HG03565 (cell line): ENCODE data around the gene NRP1.

Experiments
- ATAC-seq: cut with Tn5 transposase; IDR thresholded peaks from one replicate; pipeline ENCODE4 v1.9.1; 2021; ENCODE audit warnings: mild to moderate bottlenecking, moderate library complexity; ENCODE audit not compliant: unreplicated experiment

The NRP1 gene

DNA sequence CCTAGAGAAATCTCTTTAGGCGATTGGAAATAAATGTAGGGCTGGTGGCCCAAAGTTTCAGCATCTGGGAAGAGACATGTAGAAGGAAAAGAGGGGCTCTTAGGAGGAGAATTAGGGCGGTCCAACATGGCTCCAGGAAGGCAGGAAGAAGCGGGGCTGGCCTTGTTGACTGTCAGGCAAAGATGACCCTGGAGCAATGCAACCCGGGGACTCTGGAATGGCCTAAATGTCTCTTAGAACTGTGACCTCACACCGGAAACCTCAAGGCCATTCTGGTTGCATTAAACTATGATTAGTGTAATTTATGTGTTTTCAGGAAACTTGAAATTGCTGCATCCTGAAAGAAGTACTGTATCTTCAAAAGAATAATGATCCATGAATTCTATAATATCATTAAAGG, 66.8 kb downstream of the NRP1 start:
- no peak for ATAC-seq

DNA sequence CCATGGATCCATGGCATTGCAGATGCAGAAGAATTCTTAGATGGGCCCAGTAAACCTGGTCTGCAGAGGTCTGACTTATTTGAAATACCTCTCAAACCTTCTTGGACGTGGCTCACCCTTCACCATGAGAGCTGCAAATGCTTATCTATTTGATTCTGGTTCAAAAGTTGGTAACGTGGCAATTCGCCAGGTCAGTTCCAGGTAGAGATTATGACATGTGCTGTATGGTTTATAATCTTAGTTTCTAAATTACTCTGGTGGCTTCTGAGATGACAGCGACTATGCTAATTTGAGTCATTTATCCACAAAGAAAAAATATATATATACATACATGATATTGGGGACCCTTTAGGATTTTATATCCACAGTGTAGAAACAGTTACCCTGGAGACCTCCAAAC, 68.8 kb downstream of the NRP1 start:
- peak; percentile 46 for ATAC-seq

- ATAC-seq, result no peak
Measured at GRCh38 chr10:33263453-33263852, 71.0 kb downstream of the NRP1 start.

DNA sequence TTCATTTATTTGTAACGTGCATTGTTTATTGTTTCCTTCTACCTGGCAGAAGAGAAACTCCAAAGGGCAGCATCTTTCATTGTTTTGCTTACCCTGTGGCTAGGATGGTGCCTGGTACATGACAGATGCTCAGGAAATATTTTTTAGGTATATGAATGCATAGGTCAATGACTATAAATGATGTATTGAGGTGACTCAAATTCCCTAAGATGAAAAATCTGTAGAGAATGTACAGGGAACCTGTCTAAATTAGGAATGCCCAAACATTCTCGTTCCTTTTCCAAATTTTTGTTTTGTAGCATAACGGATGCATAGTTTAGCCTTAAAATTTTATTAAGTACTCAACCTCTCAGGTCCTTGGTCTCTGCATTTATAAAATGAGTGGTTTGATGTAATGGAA, 71.6 kb downstream of the NRP1 start:
- no peak for ATAC-seq

DNA sequence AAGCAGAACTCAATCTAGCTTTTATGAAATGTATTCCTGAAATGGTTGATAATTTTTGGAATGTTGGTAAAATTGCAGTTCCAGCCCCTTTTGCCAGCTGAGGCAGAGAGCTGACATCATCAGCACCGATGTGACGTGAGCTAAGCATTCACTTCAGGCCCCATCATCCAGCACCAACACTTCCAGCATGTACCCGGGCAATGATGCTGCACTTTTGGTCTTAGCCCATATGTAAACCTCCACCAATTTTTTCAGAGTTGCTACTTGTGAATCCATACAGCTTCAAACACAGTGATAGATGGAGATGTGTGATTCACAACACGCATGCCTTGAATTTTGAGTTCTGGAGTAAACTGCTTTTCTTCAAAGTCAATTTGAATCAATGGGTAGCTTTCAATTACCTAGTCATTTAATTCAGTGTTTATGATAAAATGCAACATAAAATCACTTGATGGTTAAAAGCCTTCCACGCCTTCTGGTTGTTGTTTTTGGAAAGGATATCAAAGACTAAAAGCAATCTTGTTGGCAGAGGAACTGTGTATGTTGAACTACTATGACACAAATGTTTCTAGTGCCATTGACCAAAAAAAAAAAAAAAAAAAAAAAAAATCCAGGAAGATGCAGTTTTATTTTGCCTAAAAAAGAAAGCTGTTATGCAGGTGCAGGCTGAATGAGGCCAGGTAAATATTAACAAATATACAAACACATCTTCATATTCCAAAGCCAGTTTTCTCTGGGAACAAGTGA, 73.9 kb downstream of the NRP1 start:
- no peak for ATAC-seq

GRCh38 chr10:33258967-33259366, 75.5 kb downstream of the NRP1 start:
- no peak for ATAC-seq

DNA sequence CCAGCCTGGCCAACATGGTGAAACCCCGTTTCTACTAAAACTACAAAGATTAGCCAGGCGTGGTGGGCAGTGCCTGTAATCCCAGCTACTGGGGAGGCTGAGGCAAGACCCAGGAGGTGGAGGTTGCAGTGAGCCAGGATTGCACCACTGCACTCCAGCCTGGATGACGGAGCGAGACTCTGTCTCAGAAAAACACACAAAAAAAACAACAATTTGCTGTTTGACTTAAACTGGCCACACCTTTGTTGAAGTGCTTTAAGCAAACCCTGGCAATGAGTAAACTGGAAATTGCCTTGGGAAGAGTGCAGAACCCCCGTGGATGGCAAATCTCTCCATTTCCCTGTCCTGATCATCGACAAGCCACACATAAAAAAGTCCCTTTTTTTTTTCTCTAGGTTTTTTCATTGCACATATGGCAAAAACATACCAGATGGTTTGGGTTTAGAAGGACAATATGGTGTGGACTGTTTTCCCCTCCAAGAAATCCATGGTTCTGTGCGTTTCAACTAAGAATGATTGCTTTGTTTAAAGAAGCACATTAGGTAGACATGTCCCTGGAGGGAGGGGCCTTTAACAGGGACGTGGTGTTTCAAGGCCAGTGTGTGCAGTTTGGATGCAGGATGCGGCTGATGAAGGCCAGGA, 76.9 kb downstream of the NRP1 start:
- ATAC-seq, result no peak

GRCh38 chr10:33256458-33256857, 78.0 kb downstream of the NRP1 start:
- ATAC-seq, result no peak

- no peak for ATAC-seq
Measured at GRCh38 chr10:33254556-33255160, 79.8 kb downstream of the NRP1 start.

GRCh38 chr10:33253411-33253810, 81.1 kb downstream of the NRP1 start:
- no peak for ATAC-seq

GRCh38 chr10:33252794-33253203, 81.7 kb downstream of the NRP1 start:
- no peak for ATAC-seq

DNA sequence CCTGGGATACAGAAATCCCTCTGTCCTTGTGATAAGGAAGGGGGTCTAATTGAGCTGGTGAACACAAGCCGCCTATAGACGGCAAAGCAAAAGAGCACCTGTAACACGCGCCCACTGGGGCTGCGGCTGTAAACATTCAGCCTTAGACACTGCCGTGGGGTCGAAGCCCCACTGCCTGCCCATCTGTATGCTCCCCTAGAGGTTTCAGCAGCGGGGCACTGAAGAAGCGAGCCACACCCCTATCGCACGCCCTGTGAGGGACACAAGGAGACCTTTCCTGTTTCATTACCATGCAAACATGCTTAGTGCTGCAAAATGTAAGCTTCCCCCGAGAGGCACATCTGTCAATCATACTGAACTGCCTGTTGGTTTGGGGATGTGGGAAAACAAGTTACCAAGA, 82.1 kb downstream of the NRP1 start:
- ATAC-seq, result no peak

DNA sequence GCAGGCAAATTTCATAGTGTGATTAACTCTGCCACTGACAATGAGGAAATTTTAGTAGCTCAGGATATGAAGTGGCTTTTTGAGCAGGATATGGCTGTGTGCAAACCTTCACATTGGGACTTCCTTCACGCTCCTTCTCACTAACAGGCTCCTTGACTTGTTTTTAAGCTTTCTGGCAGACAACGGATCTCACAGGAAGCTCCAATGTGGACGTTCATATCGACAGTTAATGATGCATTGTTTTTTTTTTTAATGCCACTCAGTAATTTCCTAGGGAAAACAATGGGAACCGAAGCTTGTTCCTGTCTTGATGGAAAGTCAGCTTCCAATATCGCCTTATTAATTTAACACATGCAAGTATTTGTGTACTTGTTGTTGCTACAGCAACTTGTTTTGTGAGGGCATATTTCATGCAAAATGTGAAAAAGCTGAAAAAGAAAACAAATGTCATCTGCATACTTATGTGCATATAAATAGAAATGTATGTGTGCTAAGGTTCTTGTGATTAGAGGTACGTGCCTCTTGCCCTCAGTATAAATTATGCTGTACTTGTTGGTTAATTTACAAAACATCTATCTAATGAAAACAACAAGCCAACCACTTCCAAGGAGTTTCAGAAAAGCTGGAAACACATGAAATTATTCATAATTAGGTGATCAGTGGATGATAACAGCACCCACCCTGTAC, 84.7 kb downstream of the NRP1 start:
- no peak for ATAC-seq

DNA sequence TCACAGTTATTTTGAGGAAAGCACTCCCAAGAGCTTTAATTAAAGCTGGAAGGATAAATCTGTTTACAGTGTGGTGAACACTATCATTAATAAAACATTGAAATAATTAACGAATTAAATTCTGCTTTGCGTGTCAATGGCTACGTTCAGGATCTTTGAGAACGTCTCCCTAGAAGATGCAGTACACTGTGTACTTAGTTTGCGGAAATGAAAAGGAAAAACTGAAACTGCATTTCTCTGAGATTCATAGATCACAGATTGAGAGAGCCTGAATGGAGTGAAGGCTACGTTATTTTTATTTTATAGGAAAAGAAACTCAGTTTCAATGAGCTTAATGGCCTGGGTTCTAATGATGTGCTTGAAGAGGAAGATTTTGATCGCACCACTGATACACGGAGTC, 85.3 kb downstream of the NRP1 start:
- no peak for ATAC-seq

- peak; percentile 78 for ATAC-seq
Measured at GRCh38 chr10:33248638-33249037, 85.8 kb downstream of the NRP1 start.

- ATAC-seq, result no peak
Measured at GRCh38 chr10:33247221-33247922, 87.1 kb downstream of the NRP1 start.

DNA sequence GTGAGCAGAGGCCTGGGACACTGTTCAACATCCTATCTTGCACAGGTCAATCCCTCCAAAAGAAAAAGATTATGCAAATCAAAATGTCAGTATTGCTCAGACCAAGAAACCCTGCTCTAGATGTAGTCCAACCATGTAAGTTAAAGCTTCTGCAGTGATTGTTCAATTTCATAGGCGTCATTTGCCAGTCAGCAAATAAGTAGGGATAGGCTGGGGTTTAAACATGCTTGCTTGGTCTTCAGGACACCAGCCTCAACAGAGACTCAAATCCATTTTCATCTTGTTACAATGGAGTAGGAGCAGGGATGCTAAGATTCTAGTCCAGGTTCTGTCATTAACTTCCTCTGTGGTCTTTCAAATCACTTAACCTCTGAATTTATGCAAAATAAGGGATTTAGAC, 89.1 kb downstream of the NRP1 start:
- ATAC-seq, result no peak

GRCh38 chr10:33244354-33244967, 90.0 kb downstream of the NRP1 start:
- ATAC-seq, result no peak

DNA sequence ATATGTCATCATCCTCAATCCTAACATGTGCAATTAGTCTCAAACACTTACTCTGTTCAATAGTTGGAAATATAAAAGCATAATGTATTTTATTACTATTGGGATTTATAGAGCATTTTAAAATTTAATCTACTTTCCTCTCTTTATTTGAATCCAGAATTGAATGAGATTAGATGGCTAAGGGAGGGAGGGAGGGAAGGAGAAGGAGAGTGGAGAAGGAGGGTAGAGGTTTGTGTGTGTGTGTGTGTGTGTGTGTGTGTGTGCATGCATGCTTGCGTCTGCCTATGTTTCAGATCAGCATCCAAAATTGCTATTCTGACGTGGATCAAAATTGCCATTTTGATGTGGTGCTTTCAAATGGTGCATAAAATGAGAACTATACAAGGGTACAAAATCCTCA, 90.8 kb downstream of the NRP1 start:
- ATAC-seq, result no peak

GRCh38 chr10:33242931-33243330, 91.5 kb downstream of the NRP1 start:
- no peak for ATAC-seq

DNA sequence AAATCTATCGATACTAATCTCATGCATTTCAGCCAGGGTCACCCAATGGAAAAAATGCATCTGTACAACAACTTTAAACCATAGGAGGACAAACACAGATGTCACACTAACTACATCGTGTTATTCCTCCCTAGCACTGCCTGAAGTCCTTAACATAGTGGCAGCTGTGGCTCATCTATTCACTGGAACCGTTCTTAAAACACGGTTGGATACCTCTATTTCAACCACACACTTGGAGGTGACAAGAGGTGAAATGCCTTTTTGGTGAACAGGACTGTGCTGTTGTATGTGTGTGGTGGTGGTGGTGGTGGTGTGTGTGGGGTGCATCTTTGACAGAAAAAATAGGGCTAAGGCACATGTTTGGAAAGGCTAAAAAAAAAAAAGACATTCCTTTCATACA, 93.1 kb downstream of the NRP1 start:
- ATAC-seq, result no peak
